Measurements from ENCODE around the gene HS3ST6. TPM values are rescaled to one million over a fixed set of nuclear protein-coding genes. Genes with fewer than 3 reads are reported as not detected.

Gene HS3ST6
- total and polyA plus RNA-seq, 2 of the 13 experiments (the other 11 are each of a cell fraction or from before 2014, with no cell fraction given): not detected

DNA sequence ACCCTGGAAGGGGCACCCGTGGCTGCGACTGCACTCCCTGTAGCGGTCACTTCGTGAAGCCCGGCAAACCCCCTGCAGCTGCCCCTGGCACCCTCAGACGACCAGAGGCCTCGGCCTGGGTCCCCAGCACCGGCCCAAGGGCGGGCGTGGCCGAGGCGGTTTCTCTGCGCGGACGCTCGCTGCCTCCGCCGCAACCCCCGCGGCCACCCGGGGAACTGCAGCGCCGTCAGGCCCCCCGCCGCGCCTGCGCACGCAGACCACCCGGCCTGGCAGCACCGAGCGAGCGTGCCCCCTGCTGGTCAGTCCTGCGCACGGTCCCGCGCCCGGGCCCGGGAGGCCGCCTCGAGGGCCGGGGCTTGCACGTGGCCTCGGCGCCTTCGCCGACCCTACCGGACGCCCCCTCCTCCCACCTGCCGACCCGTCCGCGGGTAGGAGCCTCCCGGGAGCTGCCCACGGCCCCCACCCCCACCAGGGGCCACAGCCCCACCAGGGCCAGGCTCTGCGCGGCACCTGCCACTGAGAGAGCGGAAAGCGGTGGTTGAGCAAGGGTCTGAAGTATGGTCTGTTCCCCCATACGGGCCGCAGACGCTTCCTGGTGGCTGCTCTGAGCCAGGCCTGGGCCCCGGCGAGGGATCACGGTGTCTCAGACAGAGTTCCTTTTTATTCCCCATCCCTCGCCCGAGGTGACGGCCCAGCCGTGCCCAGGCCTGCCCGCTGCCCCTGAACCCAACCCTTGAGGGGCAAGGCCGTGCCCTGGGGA lies 11.5 kb upstream of the HS3ST6 start (continued):
- TF ChIP-seq, protein P1, sequence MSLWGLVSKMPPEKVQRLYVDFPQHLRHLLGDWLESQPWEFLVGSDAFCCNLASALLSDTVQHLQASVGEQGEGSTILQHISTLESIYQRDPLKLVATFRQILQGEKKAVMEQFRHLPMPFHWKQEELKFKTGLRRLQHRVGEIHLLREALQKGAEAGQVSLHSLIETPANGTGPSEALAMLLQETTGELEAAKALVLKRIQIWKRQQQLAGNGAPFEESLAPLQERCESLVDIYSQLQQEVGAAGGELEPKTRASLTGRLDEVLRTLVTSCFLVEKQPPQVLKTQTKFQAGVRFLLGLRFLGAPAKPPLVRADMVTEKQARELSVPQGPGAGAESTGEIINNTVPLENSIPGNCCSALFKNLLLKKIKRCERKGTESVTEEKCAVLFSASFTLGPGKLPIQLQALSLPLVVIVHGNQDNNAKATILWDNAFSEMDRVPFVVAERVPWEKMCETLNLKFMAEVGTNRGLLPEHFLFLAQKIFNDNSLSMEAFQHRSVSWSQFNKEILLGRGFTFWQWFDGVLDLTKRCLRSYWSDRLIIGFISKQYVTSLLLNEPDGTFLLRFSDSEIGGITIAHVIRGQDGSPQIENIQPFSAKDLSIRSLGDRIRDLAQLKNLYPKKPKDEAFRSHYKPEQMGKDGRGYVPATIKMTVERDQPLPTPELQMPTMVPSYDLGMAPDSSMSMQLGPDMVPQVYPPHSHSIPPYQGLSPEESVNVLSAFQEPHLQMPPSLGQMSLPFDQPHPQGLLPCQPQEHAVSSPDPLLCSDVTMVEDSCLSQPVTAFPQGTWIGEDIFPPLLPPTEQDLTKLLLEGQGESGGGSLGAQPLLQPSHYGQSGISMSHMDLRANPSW (CRISPR knock-in tag; IDR thresholded peaks at IDR 0.05; ENCODE audit: borderline replicate concordance): no peak
- peak; percentile 67; the same call in 1 of the 2 replicates for TF ChIP-seq ERF (CRISPR knock-in tag; IDR thresholded peaks at IDR 0.05)
- TF ChIP-seq ZNF839 (CRISPR knock-in tag; IDR thresholded peaks at IDR 0.05; ENCODE audit: borderline replicate concordance): no peak
- no peak for TF ChIP-seq ZNF124 (CRISPR knock-in tag; IDR thresholded peaks at IDR 0.05)
- TF ChIP-seq KLF12 (CRISPR knock-in tag; IDR thresholded peaks at IDR 0.05; ENCODE audit: borderline replicate concordance): peak; percentile 83; the same call in 1 of the 2 replicates
- no peak for TF ChIP-seq TBL1XR1 (IDR thresholded peaks at IDR 0.05; ENCODE audit: borderline replicate concordance, low read length, partially characterized antibody)
- TF ChIP-seq ZNF335 (CRISPR knock-in tag; IDR thresholded peaks at IDR 0.05): no peak
- peak; percentile 86 for TF ChIP-seq ZNF430 (CRISPR knock-in tag; IDR thresholded peaks at IDR 0.05)
- TF ChIP-seq TFE3 (CRISPR knock-in tag; IDR thresholded peaks at IDR 0.05): no peak
- no peak for TF ChIP-seq ZNF280D (CRISPR knock-in tag; IDR thresholded peaks at IDR 0.05)
- TF ChIP-seq TARDBP (CRISPR knock-in tag; IDR thresholded peaks at IDR 0.05): peak; percentile 49
- peak; percentile 65; the same call in 1 of the 2 replicates for TF ChIP-seq MEIS1 (CRISPR knock-in tag; IDR thresholded peaks at IDR 0.05; ENCODE audit: borderline replicate concordance)
- TF ChIP-seq ZNF562 (CRISPR knock-in tag; IDR thresholded peaks at IDR 0.05; ENCODE audit: borderline replicate concordance): no peak
- no peak for TF ChIP-seq ZNF18 (CRISPR knock-in tag; IDR thresholded peaks at IDR 0.05; ENCODE audit: insufficient replicate concordance)
- no peak for TF ChIP-seq SMYD3 (CRISPR knock-in tag; IDR thresholded peaks at IDR 0.05)
- TF ChIP-seq, protein P2, sequence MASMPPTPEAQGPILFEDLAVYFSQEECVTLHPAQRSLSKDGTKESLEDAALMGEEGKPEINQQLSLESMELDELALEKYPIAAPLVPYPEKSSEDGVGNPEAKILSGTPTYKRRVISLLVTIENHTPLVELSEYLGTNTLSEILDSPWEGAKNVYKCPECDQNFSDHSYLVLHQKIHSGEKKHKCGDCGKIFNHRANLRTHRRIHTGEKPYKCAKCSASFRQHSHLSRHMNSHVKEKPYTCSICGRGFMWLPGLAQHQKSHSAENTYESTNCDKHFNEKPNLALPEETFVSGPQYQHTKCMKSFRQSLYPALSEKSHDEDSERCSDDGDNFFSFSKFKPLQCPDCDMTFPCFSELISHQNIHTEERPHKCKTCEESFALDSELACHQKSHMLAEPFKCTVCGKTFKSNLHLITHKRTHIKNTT (CRISPR knock-in tag; IDR thresholded peaks at IDR 0.05): no peak
- no peak for TF ChIP-seq NCOR1 (IDR thresholded peaks at IDR 0.05; ENCODE audit: borderline replicate concordance, low read length)
- TF ChIP-seq ZNF747 (CRISPR knock-in tag; IDR thresholded peaks at IDR 0.05; ENCODE audit: borderline replicate concordance): peak; percentile 75; the same call in 1 of the 2 replicates
- TF ChIP-seq ZNF468 (CRISPR knock-in tag; IDR thresholded peaks at IDR 0.05): peak; percentile 88; the same call in 1 of the 2 replicates
